ENCODE measurements around the gene TGM3.

The TGM3 gene

DNA sequence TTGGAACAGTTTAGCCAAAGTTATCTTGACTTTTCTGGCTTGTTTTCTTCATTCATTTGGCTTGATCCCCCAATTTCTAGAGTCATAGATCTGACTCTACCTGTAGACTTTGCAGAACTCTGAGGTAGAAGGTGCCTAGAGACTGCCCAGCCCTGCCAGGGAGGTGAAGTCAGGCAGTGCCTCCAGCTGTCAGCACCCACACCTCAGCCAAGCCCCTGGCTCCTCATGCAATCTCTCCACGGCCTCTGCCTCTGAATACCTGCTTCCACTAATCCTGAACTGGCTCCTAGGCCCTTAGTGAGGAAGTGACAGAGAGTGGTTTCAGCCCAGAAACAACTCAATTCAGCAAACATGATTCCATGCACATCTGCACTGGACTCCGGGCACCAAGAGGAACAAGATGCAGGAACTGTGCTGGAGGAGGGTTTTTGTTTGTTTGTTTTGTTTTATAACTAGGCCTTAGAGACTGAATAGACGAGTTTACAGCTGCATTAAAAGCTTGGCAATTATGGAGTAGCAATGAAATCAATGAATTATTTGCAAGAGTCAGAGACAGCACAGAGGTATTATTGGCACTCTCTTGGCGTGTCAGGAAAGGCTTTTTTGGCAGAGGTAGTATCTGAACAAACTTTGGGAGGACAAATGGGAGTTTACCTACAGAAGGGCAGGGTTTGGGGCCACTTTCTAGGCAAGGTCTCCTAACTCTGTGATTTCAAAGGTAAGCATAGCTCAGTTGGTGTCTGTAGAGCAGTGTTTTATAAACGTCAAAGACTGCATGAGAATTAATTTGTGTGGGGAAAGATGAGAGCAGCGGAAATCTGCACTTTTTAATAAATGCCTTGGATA, 25.2 kb downstream of the TGM3 start:
- Histone ChIP-seq H3K27me3 (ENCODE audit: control insufficient read depth, insufficient read depth, low read length) (no peaks in the 10 kb centered on the region), H3K4me1 (ENCODE audit: control insufficient read depth, insufficient read depth, low read length) (no peaks in the 10 kb centered on the region), H3K27ac (ENCODE audit: low read length) (no peak overlapping the region), H3K4me3 (ENCODE audit: low read length) (no peak overlapping the region), H3K9me3 (ENCODE audit: control insufficient read depth, insufficient read depth, low read length) (no peaks in the 10 kb centered on the region), H3K36me3 (ENCODE audit: control insufficient read depth, insufficient read depth, low read length) (no peaks in the 10 kb centered on the region)
- DNase-seq (ENCODE audit: low read depth, low spot score) = no peak
- no CpG with 5 or more reads among the region's 6 CpGs for WGBS (ENCODE audit: insufficient coverage, insufficient read length)

- Histone ChIP-seq H3K36me3 (ENCODE audit: control insufficient read depth, insufficient read depth, low read length) (no peaks in the 10 kb centered on the region), H3K27ac (ENCODE audit: low read length) (no peak overlapping the region), H3K4me1 (ENCODE audit: control insufficient read depth, insufficient read depth, low read length) (no peaks in the 10 kb centered on the region; the same call in 1 of the 2 replicates), H3K27me3 (ENCODE audit: control insufficient read depth, insufficient read depth, low read length) (no peaks in the 10 kb centered on the region), H3K4me3 (ENCODE audit: low read length) (no peak overlapping the region), H3K9me3 (ENCODE audit: control insufficient read depth, insufficient read depth, low read length) (no peaks in the 10 kb centered on the region)
- no peak for DNase-seq (ENCODE audit: low read depth, low spot score)
- no CpG with 5 or more reads among the region's 2 CpGs for WGBS (ENCODE audit: insufficient coverage, insufficient read length)
Observed at GRCh38 chr20:2323051-2323450, 27.2 kb downstream of the TGM3 start.

- no peak overlapping the region for H3K4me3 ChIP-seq (ENCODE audit: low read length)
- no peaks in the 10 kb centered on the region; the same call in 1 of the 2 replicates for H3K4me1 ChIP-seq (ENCODE audit: control insufficient read depth, insufficient read depth, low read length)
- no CpG with 5 or more reads among the region's 2 CpGs for WGBS (ENCODE audit: insufficient coverage, insufficient read length)
- H3K27ac ChIP-seq (ENCODE audit: low read length) = no peak overlapping the region
- no peaks in the 10 kb centered on the region for H3K9me3 ChIP-seq (ENCODE audit: control insufficient read depth, insufficient read depth, low read length)
- H3K27me3 ChIP-seq (ENCODE audit: control insufficient read depth, insufficient read depth, low read length) = no peaks in the 10 kb centered on the region
- no peak for DNase-seq (ENCODE audit: low read depth, low spot score)
- no peaks in the 10 kb centered on the region for H3K36me3 ChIP-seq (ENCODE audit: control insufficient read depth, insufficient read depth, low read length)
Observed at GRCh38 chr20:2326046-2326445, 30.2 kb downstream of the TGM3 start.

DNA sequence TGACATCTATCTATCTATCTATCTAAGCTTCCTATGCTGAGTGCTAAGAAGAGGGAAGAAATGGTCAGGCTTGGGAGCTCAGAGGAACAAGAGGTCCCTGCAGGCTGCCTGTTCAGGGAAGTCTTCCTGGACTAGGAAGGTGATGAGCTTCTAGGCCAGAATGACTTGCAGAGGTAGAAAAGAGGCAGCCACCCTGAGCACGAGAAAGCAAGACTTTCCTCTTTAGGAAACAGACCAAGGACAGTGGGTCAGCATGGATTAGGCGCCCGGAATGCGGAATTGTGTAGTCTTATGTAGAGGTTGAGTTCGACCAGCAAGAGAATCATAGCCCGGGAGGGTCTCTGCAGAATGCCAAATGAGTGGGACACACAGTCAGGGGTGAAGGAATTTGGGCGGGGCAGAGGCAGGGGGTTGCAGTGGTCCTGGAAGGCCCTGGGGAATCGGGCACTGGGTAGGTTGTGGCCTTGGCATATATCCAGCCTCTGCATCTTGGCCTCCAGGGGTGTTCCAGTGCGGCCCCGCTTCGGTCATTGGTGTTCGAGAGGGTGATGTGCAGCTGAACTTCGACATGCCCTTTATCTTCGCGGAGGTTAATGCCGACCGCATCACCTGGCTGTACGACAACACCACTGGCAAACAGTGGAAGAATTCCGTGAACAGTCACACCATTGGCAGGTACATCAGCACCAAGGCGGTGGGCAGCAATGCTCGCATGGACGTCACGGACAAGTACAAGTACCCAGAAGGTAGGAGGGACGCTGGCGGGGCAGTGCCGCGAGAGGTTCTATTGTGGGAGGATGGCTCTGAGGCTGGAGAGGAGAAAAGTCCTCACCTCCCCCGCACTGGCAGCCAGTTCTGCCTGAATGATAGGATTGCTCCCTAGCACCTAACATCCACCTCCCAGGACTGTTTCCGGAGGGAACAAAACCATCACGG, 32.1 kb downstream of the TGM3 start:
- no peaks in the 10 kb centered on the region for H3K27me3 ChIP-seq (ENCODE audit: control insufficient read depth, insufficient read depth, low read length)
- WGBS (ENCODE audit: insufficient coverage, insufficient read length) = no CpG with 5 or more reads among the region's 30 CpGs
- no peak overlapping the region for H3K27ac ChIP-seq (ENCODE audit: low read length)
- DNase-seq (ENCODE audit: low read depth, low spot score) = no peak
- H3K36me3 ChIP-seq (ENCODE audit: control insufficient read depth, insufficient read depth, low read length) = no peaks in the 10 kb centered on the region
- no peaks in the 10 kb centered on the region for H3K9me3 ChIP-seq (ENCODE audit: control insufficient read depth, insufficient read depth, low read length)
- no peak overlapping the region for H3K4me3 ChIP-seq (ENCODE audit: low read length)
- no peaks in the 10 kb centered on the region; the same call in 1 of the 2 replicates for H3K4me1 ChIP-seq (ENCODE audit: control insufficient read depth, insufficient read depth, low read length)

- Histone ChIP-seq H3K4me3 (ENCODE audit: low read length) (no peak overlapping the region), H3K27me3 (ENCODE audit: control insufficient read depth, insufficient read depth, low read length) (no peaks in the 10 kb centered on the region), H3K4me1 (ENCODE audit: control insufficient read depth, insufficient read depth, low read length) (no peaks in the 10 kb centered on the region; the same call in 1 of the 2 replicates), H3K27ac (ENCODE audit: low read length) (no peak overlapping the region), H3K36me3 (ENCODE audit: control insufficient read depth, insufficient read depth, low read length) (no peaks in the 10 kb centered on the region), H3K9me3 (ENCODE audit: control insufficient read depth, insufficient read depth, low read length) (no peaks in the 10 kb centered on the region)
- no CpG with 5 or more reads among the region's 5 CpGs for WGBS (ENCODE audit: insufficient coverage, insufficient read length)
- no peak for DNase-seq (ENCODE audit: low read depth, low spot score)
Observed at GRCh38 chr20:2329286-2329685, 33.5 kb downstream of the TGM3 start.

- no CpG with 5 or more reads among the region's 3 CpGs for whole genome bisulfite sequencing (ENCODE audit: insufficient coverage, insufficient read length)
Observed at GRCh38 chr20:2330090-2330695, 34.4 kb downstream of the TGM3 start.

GRCh38 chr20:2331106-2331505, 35.3 kb downstream of the TGM3 start:
- Histone ChIP-seq H3K9me3 (ENCODE audit: control insufficient read depth, insufficient read depth, low read length) (no peaks in the 10 kb centered on the region), H3K27me3 (ENCODE audit: control insufficient read depth, insufficient read depth, low read length) (no peaks in the 10 kb centered on the region), H3K27ac (ENCODE audit: low read length) (no peak overlapping the region), H3K4me1 (ENCODE audit: control insufficient read depth, insufficient read depth, low read length) (no peaks in the 10 kb centered on the region; the same call in 1 of the 2 replicates), H3K36me3 (ENCODE audit: control insufficient read depth, insufficient read depth, low read length) (no peaks in the 10 kb centered on the region), H3K4me3 (ENCODE audit: low read length) (no peak overlapping the region)
- no peak for DNase-seq (ENCODE audit: low read depth, low spot score)
- no CpG with 5 or more reads among the region's 5 CpGs for WGBS (ENCODE audit: insufficient coverage, insufficient read length)

More at GRCh38 chr20:2330090-2330695, 34.4 kb downstream of the TGM3 start:
- no peak overlapping the region for H3K4me3 ChIP-seq (ENCODE audit: low read length)
- H3K9me3 ChIP-seq (ENCODE audit: control insufficient read depth, insufficient read depth, low read length) = no peaks in the 10 kb centered on the region
- no peaks in the 10 kb centered on the region for H3K27me3 ChIP-seq (ENCODE audit: control insufficient read depth, insufficient read depth, low read length)
- no peaks in the 10 kb centered on the region for H3K36me3 ChIP-seq (ENCODE audit: control insufficient read depth, insufficient read depth, low read length)
- no peak for DNase-seq (ENCODE audit: low read depth, low spot score)
- H3K27ac ChIP-seq (ENCODE audit: low read length) = no peak overlapping the region
- no peaks in the 10 kb centered on the region; the same call in 1 of the 2 replicates for H3K4me1 ChIP-seq (ENCODE audit: control insufficient read depth, insufficient read depth, low read length)

DNA sequence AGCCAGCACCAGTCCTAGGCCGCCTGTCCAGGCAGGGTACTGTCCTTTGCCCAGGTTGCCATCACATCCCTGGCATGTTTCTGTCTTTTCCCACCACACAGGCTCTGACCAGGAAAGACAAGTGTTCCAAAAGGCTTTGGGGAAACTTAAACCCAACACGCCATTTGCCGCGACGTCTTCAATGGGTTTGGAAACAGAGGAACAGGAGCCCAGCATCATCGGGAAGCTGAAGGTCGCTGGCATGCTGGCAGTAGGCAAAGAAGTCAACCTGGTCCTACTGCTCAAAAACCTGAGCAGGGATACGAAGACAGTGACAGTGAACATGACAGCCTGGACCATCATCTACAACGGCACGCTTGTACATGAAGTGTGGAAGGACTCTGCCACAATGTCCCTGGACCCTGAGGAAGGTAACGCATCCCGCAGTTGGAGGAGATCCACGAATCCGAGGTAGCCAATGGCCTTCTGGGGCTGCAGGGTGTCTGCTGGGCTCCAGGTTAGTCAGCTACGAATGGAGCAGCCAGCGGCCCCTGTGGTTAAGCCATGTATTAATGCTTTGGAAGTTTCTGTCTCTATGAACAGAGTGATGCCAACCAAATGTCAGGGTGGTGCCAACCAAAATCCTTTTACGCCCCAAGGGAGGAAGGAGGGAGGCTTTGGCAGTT, 36.2 kb downstream of the TGM3 start:
- no peaks in the 10 kb centered on the region for H3K36me3 ChIP-seq (ENCODE audit: control insufficient read depth, insufficient read depth, low read length)

DNA sequence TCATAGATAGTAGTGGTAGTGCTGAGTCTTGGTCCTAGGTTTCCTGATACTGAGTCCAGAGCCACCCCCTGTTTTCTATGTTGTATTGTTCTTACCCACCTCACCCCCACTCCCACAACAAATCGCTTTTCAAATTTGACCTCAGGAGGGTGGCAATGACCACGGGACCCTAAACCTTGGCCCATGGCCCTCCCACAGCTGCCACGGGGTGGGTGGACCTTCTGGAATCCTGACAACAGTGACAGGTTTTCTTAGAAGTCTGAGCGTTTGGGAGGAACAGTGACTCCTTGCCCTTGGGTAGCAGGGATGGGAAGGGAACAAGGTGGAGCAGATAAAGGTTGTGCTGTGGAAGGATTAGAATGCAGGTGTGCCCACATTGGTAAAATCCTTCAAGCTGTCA, 36.9 kb downstream of the TGM3 start:
- Histone ChIP-seq H3K27ac (ENCODE audit: low read length) (no peak overlapping the region), H3K9me3 (ENCODE audit: control insufficient read depth, insufficient read depth, low read length) (no peaks in the 10 kb centered on the region), H3K36me3 (ENCODE audit: control insufficient read depth, insufficient read depth, low read length) (no peaks in the 10 kb centered on the region), H3K27me3 (ENCODE audit: control insufficient read depth, insufficient read depth, low read length) (no peaks in the 10 kb centered on the region), H3K4me1 (ENCODE audit: control insufficient read depth, insufficient read depth, low read length) (no peaks in the 10 kb centered on the region; the same call in 1 of the 2 replicates), H3K4me3 (ENCODE audit: low read length) (no peak overlapping the region)
- no peak for DNase-seq (ENCODE audit: low read depth, low spot score)
- WGBS (ENCODE audit: insufficient coverage, insufficient read length) = no CpG with 5 or more reads among the region's 4 CpGs

More for the DNA sequence above, 36.2 kb downstream of the TGM3 start:
- no peaks in the 10 kb centered on the region for H3K27me3 ChIP-seq (ENCODE audit: control insufficient read depth, insufficient read depth, low read length)
- H3K4me3 ChIP-seq (ENCODE audit: low read length) = no peak overlapping the region
- H3K9me3 ChIP-seq (ENCODE audit: control insufficient read depth, insufficient read depth, low read length) = no peaks in the 10 kb centered on the region
- WGBS (ENCODE audit: insufficient coverage, insufficient read length) = no CpG with 5 or more reads among the region's 17 CpGs
- H3K27ac ChIP-seq (ENCODE audit: low read length) = no peak overlapping the region
- no peaks in the 10 kb centered on the region; the same call in 1 of the 2 replicates for H3K4me1 ChIP-seq (ENCODE audit: control insufficient read depth, insufficient read depth, low read length)
- no peak for DNase-seq (ENCODE audit: low read depth, low spot score)

Data from iPS DF 6.9 (cell line).